Placental epithelial cell (primary cell): ENCODE data around the gene SHE. TPM values are rescaled to one million over a fixed set of nuclear protein-coding genes. Genes with fewer than 3 reads are reported as not detected.

Source experiments
- total RNA-seq: library from RNA; depleted of rRNA; stranded (reverse); fragments of >200 nt; gene quantifications from 2 replicates; pipeline ENCODE4 v1.2.3, GENCODE V29; 2012

The SHE gene
- under 0.01 TPM in 2 replicates for total RNA-seq

DNA sequence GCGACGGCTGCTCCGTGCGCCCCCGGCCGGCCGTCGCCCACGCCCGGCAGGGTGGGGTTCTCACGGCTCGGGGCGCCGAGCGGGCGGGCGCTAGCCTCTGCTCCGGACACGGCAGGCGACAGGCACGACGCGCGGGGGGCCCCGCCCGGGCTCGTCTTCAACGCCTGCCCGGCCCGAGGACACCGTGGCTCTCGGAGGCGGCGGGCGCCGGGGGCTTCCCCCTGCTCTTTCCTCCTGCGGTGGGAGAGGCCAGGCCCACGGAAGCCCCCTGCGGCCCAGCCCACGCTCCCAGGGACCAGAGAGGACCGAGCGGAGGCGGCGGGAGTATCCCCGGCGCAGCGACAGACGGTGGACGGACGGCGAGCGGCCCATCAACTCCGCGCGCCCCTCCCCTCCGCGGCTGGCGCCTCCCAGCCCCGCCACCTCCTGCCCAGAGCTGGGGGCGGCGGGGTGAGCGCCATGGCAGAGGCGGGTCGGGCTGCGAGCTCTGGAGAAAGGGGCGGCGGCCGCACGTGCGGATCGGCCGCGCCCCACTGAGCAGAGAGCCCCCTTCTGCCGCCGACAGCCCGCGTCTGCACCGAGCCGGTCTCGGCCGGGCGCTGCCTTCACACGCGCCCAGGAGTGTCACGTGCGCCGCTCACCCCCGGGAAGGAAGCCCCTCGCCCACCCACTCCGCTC lies at the start of gene SHE, which contains the start of gene TDRD10:
Gene SHE, minus strand, starts transcription at position 347 of the 678 bp plus-strand sequence. CDS start 386 bp downstream, outside the sequence.
Gene TDRD10, plus strand, starts transcription at position 154 of the 678 bp plus-strand sequence. CDS start 4,685 bp downstream, outside the sequence.

Other genes starting within 250 kb of the SHE start
- gene HAX1, start 229.8 kb downstream of the SHE start, total RNA-seq, result 57.3 and 135 TPM in 2 replicates
- not detected in 2 replicates for gene AQP10, start 181.3 kb downstream of the SHE start, total RNA-seq
- gene ATP8B2, start 176.9 kb downstream of the SHE start, total RNA-seq, result 12.8 and 16.9 TPM in 2 replicates
- 3.1 and 5.5 TPM in 2 replicates for gene IL6R, start 97.1 kb downstream of the SHE start, total RNA-seq
- not detected in 2 replicates for gene TDRD10, start 193 bp downstream of the SHE start, total RNA-seq
- gene UBE2Q1, start 56.2 kb upstream of the SHE start, total RNA-seq, result 22.1 and 27.5 TPM in 2 replicates
- gene CHRNB2, start 65.4 kb upstream of the SHE start, total RNA-seq, result under 0.01 and 0.22 TPM in 2 replicates
- gene ADAR, start 105.8 kb upstream of the SHE start, total RNA-seq, result 84.4 and 95.4 TPM in 2 replicates